NCI-H1436 (cell line): ENCODE data around the gene APOE.
"Not testable (repeated sequence)": the region's sequence is repeated elsewhere in the genome, so short reads cannot be mapped to it uniquely, and the experiment has no call there.

Experiments used
- DNase-seq: peaks from one replicate; lab custom pipeline; 2025; lab: John Stamatoyannopoulos, UW

Gene APOE

GRCh38 chr19:44884566-44884965 lies 21.0 kb upstream of the APOE start:
- no peak for DNase-seq

- DNase-seq, result no peak
Measured at GRCh38 chr19:44886141-44886540, 19.5 kb upstream of the APOE start.

GRCh38 chr19:44887648-44888047 lies 17.9 kb upstream of the APOE start:
- DNase-seq, result no peak

GRCh38 chr19:44888335-44888734 lies 17.3 kb upstream of the APOE start:
- DNase-seq, result not testable (repeated sequence)

GRCh38 chr19:44889830-44890365 lies 15.7 kb upstream of the APOE start:
- DNase-seq, result no peak

GRCh38 chr19:44890366-44891015 lies 15.1 kb upstream of the APOE start:
- DNase-seq, result peak; percentile 100

GRCh38 chr19:44891016-44891882 lies 14.3 kb upstream of the APOE start, which contains the start of gene TOMM40:
TSS of gene TOMM40 (plus strand) at chr19:44891254. CDS start at chr19:44891416, 162 bp downstream.
- DNase-seq, result peak; percentile 100

- DNase-seq, result no peak
Measured at GRCh38 chr19:44892932-44893331, 12.7 kb upstream of the APOE start.

- no peak for DNase-seq
Measured at GRCh38 chr19:44893332-44894051, 12.1 kb upstream of the APOE start.

GRCh38 chr19:44894052-44894400 lies 11.6 kb upstream of the APOE start:
- no peak for DNase-seq

- DNase-seq, result no peak
Measured at GRCh38 chr19:44894946-44895345, 10.7 kb upstream of the APOE start.

GRCh38 chr19:44897835-44898234 lies 7.8 kb upstream of the APOE start:
- no peak for DNase-seq

- no peak for DNase-seq
Measured at GRCh38 chr19:44900328-44901244, 5.0 kb upstream of the APOE start.

GRCh38 chr19:44903216-44903601 lies 2.4 kb upstream of the APOE start:
- DNase-seq, result no peak

- peak; percentile 7 for DNase-seq
Measured at GRCh38 chr19:44903602-44904425, 1.8 kb upstream of the APOE start.

- no peak for DNase-seq
Measured at GRCh38 chr19:44904426-44904994, 1.1 kb upstream of the APOE start.

GRCh38 chr19:44907613-44908012 lies 2.0 kb downstream of the APOE start:
- DNase-seq, result no peak

- no peak for DNase-seq
Measured at GRCh38 chr19:44908074-44908835, 2.7 kb downstream of the APOE start.

- no peak for DNase-seq
Measured at GRCh38 chr19:44908836-44909261, 3.3 kb downstream of the APOE start.
